Posterior cingulate gyrus (tissue), 11 donors: Measurements from ENCODE around the gene PLCB1.
"Not testable (repeated sequence)": the region's sequence is repeated elsewhere in the genome, so short reads cannot be mapped to it uniquely, and the experiment has no call there.

Experiments
- DNase-seq, 10 donors: peaks; one replicate each; pipeline versions ENCODE4 v3.0.0 to v3.0.0-alpha.2; 2020 to 2021; ENCODE audit warnings: mixed read lengths in 3 of 10
- intact Hi-C: fragments of 100-400 bp; cut with DNase I; formaldehyde crosslinking; loops from one replicate; pipeline ENCODE4 v1.15.1; 2023

PLCB1 gene

DNA sequence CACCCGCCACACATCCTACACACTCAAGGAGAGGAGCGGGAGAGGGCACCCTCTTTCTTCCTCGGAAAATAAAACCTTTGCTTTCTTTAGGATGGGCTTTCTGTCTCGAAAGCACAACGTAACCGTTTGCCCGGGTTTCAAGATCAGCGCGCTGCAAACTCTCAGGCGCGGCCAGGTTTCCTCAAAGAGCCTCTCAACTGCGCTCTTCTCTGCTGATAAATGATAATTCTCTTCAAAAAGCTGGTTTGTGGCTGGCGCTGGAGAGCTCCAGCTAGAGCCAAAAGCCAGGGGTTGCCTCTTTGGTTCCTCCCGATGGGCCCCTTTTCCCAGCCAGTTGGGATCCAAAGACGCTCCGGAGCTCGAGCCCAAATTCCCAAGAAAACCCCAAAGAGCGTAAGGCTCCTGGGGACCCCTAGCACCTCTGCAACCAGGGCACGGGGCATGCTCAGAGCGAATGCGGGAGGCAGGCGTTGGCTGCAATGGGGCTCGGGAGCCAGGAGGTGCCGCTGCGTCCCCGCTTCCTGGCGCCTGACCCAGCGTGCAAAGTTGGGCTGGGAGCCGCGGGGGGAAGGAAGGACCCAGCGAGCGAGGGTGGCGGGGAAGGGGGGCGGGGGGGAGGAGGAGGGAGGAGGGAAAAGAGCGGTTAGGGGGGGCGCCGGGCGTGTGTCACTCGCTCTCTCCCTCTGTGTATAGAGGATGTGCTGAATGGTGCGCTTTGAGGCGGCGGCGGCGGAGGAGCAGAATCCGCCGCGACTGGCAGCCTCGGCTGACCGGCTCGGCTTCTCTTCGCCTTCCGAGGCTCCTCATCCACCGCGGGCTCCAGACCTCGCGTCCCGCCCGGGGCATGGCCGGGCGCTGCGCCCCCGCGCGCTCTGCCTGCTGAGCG lies at the start of gene PLCB1:
PLCB1 (plus strand) TSS at position 669 of the 886 bp plus-strand sequence. CDS start 386 bp downstream, outside the sequence.
- DNase-seq: peak; percentile 75 to 97 (median 84)
- intact Hi-C loops: loop anchor here (1.0 to 5.0 kb wide), 2 partner anchors 257 to 590 kb away; no protein-coding TSS in a partner anchor

DNA sequence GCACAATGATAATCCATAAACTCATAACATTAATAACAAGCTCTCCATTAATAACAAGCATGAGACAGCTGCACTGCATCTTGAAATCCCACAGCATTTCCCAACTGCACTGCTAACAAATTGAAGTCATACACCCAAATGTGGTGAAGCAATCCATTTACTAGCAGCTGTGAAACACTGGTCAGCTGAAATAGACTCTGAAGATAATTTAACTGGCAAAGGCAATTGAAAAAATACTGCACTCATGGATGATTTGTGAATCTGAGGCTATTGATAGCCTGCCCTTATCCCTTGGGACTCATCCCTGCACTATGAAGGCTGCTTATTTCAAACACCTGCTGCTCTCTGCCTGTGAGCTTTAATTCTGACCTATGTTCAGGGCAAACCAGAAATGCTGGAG lies 49.1 kb upstream of the PLCB1 start:
- no peak for DNase-seq
- intact Hi-C loops: no loop called here

DNA sequence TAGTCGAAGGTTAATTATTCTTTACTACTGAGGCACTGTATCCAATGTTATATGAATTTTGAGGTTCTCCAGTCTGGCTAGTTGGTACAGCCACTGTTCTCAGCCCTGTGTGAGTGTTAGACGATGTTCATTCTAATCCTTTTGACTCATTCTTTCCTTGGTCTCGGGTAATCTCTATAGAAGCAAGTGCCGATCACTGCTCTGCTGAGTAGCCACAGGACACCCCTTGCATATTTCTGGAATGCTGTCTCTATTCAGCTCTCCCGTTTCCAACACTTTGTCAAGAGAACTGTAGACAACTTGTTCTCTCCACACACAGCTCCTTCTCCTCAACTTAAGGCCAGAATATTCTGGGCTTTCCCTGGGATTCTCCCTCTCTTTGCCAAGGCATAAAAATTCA lies 42.4 kb upstream of the PLCB1 start:
- intact Hi-C loops: no loop called here
- no peak for DNase-seq

GRCh38 chr20:8094415-8094818 lies 37.6 kb upstream of the PLCB1 start:
- intact Hi-C loops: no loop called here

DNA sequence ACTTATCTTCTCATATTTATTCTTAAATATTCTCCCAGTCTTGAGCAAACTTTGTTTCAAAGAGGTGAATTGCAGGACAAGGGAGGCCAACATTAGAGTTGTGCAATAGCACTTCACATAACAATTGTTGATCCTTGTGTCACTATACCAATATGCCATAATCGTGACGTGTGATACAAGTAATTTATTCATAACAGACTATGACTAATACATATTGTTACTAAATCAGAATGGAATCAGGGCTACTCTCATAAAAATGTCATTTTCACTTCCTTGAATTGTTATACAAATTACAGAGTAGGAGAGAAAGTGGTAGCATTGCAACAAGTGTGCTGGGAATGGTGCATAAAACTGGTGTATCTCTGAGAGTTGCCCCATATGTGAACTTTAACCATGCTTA lies 37.2 kb upstream of the PLCB1 start:
- intact Hi-C loops: no loop called here
- no peak for DNase-seq

More at GRCh38 chr20:8094415-8094818, 37.6 kb upstream of the PLCB1 start:
- DNase-seq: peak in 7 of 10 donors; percentile 37 to 76 (median 46)

DNA sequence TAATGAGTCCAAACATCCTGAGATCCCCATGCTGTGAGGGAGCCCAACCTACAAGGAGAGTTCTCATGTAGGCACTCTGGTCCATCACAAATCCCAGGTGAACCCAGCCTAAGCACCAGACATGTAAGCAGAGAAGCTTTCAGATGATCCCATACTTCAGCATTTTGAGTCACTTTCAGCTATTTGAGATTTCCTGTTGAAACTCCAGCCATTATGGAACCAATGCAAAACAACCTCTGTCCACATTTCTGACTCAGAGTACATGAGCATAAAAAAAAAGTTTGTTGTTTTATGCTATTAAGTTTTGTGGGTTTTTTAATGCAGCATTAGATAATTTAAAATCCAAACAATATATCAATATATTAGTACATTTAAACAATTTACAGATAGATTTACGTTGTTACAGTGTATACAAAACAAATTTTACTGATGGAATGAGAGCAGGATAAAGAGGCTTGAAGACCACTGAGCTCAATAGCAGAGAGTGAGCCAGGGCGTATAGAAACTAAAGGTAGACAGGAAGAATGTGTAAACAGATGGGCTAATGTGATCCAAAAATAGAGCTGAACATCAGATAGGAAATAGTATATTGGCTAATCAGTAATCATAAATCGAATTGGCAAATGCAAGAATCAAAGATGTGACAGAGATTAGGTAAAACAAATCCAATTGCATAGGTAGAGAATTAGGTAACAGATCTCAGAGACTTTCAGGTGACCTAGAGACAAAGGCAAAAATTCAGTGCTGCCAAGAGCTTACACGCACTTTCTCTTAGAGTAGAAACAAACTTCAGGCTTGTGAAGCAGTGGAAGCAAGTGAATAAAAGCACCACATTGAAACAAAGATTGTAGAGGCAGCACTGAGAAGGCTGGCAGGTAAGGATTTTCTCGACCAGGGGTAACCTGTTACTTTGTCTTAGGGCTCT lies 36.2 kb upstream of the PLCB1 start:
- no peak for DNase-seq
- intact Hi-C loops: no loop called here

DNA sequence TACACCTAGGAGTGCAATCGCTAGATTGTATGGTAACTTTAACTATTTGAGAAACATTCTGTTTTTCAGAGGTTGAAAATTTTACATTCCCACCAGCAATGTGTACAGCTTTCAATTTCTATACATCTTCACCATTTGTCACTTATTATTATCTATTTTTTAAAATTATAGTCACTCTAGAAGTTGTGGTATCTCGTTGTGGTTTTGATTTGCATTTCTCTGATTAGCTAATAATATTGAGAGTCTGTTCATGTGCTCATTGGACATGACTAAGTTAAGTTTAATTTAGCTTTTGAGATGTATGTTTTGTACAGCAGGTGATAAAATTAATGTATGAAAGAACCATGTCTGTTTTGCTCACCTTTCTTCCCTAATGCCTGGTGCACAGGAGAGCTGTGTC lies 34.8 kb upstream of the PLCB1 start:
- intact Hi-C loops: no loop called here
- DNase-seq: no peak

DNA sequence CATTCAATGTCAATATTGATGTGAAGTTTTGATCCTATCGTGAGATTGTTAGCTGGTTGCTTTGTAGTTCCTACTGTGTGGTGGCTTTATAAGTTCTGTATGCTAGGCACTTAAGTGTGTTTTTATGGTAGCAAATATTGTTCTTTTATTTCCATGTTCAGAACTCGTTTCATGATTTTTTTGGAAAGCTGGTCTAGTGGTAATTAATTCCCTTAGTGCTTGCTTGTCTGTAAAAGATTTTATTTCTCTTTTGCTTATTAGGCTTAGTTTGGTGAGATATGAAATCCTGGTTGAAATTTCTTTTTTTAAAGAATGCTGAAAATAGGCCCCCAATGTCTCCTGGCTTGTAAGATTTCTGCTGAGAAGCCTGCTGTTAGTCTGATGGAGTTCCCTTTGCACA lies 27.8 kb upstream of the PLCB1 start:
- DNase-seq: no peak
- intact Hi-C loops: no loop called here

DNA sequence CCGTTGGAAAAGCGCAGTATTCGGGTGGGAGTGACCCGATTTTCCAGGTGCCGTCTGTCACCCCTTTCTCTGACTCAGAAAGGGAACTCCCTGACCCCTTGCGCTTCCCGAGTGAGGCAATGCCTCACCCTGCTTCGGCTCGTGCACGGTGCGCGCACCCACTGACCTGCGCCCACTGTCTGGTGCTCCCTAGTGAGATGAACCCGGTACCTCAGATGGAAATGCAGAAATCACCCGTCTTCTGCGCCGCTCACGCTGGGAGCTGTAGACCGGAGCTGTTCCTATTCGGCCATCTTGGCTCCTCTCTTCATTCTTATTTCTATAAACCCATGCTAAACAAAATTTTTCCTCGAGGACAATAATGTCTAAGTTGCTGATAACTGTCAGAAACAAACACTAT lies 17.5 kb upstream of the PLCB1 start:
- DNase-seq, intact Hi-C loops: not testable (repeated sequence)

GRCh38 chr20:8115436-8115835 lies 16.6 kb upstream of the PLCB1 start:
- no peak for DNase-seq
- intact Hi-C loops: no loop called here

DNA sequence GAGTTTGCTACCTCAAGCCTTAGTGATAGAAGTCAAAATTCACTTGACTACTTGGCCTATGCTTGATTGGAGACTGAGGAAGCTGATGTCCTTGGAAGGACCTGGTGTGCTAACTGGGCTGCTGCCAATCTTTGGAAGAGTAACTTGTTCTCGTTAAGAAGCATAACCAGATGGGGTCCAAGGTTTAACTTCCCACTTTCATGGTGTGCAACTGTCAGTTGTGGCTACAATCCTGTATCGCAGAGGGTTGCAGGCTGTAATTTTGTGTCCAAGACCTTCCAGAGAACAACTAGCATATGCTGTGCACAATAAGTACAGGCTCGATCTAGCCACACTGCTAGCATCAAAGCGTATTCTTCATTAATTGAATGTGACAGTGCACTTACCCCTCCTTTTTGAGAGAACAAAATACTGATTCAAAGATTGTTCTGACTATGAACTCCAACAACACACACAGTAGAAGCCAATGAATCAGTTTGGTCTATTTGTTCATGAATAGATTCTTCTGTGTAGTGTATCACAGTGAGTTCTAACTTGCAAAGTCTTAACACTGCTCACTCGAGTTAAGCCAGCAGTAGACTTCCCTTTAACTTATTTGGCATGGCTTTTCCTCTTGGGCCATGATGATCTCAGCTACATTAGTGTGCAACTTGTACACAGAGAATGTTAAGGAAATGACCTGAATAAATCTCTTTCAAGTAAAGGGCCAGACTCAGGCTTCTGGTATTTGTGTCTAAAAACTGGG lies 15.8 kb upstream of the PLCB1 start:
- intact Hi-C loops: no loop called here
- no peak for DNase-seq

GRCh38 chr20:8117636-8118035 lies 14.4 kb upstream of the PLCB1 start:
- no peak for DNase-seq
- intact Hi-C loops: no loop called here

GRCh38 chr20:8118039-8118438 lies 14.0 kb upstream of the PLCB1 start:
- intact Hi-C loops: no loop called here
- DNase-seq: no peak

DNA sequence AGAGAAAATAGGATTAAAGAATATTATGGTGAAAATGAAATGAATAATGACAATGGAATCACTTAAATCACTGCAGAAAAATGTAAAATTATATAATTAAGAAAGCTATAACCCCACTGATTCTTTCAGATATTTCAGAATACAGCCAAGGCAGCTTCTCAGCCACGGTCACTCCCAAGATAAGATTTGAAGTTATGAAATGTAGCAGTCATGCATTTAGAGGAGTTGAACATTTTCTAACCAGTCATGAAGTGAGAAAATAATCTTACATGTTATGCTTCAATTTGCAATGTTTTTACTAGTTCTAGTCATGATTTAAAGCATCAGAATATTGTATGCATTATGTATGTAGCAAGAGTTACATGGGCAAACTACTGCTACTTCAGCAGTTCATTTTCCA lies 13.3 kb upstream of the PLCB1 start:
- intact Hi-C loops: no loop called here
- no peak for DNase-seq

DNA sequence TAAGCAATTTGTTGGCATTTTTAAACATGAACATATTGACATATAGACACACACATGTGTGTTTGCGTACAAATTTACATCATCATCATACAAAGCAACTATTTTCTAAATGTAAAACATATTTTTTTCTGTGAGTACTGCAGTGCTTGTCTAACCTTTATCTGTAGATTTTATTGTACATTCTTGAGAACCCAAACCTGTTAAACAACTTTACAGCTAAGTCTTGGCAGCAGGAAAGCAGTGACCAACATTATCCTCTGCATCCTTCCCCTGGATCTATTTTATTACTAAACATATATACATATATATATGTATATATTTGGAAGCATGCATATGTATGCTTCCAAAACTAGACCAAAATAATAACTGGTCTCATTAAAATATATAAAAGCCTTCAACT lies 10.4 kb upstream of the PLCB1 start:
- intact Hi-C loops: no loop called here
- no peak for DNase-seq

DNA sequence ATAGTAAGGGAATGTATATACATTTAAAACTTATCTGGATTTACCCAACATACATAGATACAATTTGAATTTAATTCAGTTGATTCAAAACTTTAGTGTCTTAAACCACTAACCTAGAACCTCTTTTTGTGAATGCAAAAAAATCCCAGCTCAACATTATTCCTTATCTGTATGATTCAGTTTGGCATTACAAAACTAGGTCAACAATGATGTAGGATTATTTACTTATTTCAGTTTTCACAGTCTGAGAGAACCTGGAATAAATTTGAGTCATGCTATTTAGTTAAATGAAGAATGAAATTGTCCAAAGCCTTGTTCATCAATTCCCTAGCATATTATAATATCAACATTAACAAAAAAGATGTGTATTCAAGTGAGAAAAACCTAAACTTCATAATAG lies 7.4 kb upstream of the PLCB1 start:
- no peak for DNase-seq
- intact Hi-C loops: no loop called here

GRCh38 chr20:8126181-8126580 lies 5.9 kb upstream of the PLCB1 start:
- no peak for DNase-seq
- intact Hi-C loops: no loop called here

DNA sequence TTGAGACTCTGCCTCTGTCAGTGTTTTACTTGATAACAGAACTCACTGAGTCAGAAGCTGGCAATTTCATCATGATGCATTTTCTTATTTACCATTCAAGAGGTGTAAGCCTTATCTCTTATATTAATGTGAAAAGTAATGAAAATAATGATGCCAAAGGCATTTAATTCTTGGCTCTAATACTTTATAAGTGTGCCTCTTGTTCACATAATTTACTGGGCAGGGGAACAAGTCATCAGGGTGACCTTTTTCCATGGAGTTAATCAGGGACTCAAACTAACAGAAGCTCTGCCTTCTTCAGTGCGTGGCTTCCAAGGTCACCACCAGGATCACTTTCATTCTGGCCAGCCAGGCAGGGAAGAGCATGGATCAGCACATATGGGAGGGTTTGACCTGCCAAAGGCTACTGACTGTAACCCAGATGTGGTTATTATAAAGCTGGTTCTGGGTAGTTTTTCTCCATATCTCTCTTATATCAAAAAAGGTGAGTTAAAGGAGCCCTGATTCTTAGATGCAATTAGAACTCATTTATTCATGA lies 5.2 kb upstream of the PLCB1 start:
- intact Hi-C loops: no loop called here
- DNase-seq: no peak

GRCh38 chr20:8127553-8128255 lies 4.4 kb upstream of the PLCB1 start:
- no peak for DNase-seq
- intact Hi-C loops: no loop called here
